Measurements from ENCODE around the gene COX7B2. TPM values are rescaled to one million over a fixed set of nuclear protein-coding genes. Genes with fewer than 3 reads are reported as not detected.

The COX7B2 gene
- total RNA-seq, result not detected

DNA sequence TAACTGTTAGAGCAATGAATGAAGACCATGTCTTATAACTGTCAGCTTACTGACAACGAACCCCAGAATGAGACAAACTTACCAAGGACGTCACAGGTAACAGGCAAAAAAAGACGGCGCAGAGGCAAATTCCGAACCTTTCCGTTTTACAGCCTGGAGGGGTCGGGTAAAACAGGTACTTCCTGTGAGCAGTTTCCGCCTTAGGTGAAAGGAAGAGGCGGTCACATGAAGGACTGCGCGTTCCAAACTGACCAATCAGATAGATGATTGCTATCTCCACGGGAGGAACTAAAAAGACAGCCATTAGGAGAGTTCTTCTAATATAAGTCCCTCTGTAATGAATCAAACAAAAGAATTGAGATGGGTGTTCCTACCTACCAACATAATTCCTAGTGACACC, at the start of gene COX7B2:
Gene COX7B2, minus strand, starts transcription at position 168 of the 400 bp plus-strand sequence. CDS start 174,053 bp downstream, outside the sequence.
- Histone ChIP-seq H3K4me1 (replicated peaks in 1 of 2) (no peaks in the 10 kb centered on the region), H3K27ac (no peak within 1 kb of the TSS), H3K4me3 (no peak within 1 kb of the TSS)
- no peak for ATAC-seq (replicated peaks in 6 of 8)
- 20 to 98% (median 80%) methylated on average over 1 to 12 of the region's 12 CpGs; no CpG with 5 or more reads in 1 of the 10 experiments for WGBS, 10 experiments
- in situ Hi-C loops (cut with MboI; ENCODE audit: low pct_unique_long_range_greater_than_20kb in 2 of 9, low sequenced_read_pairs in 9 of 9, unreplicated experiment in 9 of 9), result no loop called here

- 0 to 100% (median 66%) methylated on average over 1 to 4 of the region's 4 CpGs for WGBS, 10 experiments
- in situ Hi-C loops (cut with MboI; ENCODE audit: low pct_unique_long_range_greater_than_20kb in 2 of 9, low sequenced_read_pairs in 9 of 9, unreplicated experiment in 9 of 9), result no loop called here
- no peaks in the 10 kb centered on the region for H3K4me1 ChIP-seq (replicated peaks in 1 of 2)
- no peak for ATAC-seq (replicated peaks in 6 of 8)
- no peak overlapping the region for H3K27ac ChIP-seq
- H3K4me3 ChIP-seq, result no peak overlapping the region
Observed at GRCh38 chr4:46956451-46956850, 47.4 kb upstream of the COX7B2 start.

GRCh38 chr4:46955601-46956000, 46.6 kb upstream of the COX7B2 start:
- no peak for ATAC-seq (replicated peaks in 6 of 8)
- in situ Hi-C loops (cut with MboI; ENCODE audit: low pct_unique_long_range_greater_than_20kb in 2 of 9, low sequenced_read_pairs in 9 of 9, unreplicated experiment in 9 of 9), result no loop called here
- H3K4me3 ChIP-seq, result no peak overlapping the region
- no peak overlapping the region for H3K27ac ChIP-seq
- H3K4me1 ChIP-seq (replicated peaks in 1 of 2), result no peaks in the 10 kb centered on the region

- no peak for ATAC-seq (replicated peaks in 6 of 8)
- H3K4me3 ChIP-seq, result no peak overlapping the region
- H3K27ac ChIP-seq, result no peak overlapping the region
- in situ Hi-C loops (cut with MboI; ENCODE audit: low pct_unique_long_range_greater_than_20kb in 2 of 9, low sequenced_read_pairs in 9 of 9, unreplicated experiment in 9 of 9), result no loop called here
- no peaks in the 10 kb centered on the region for H3K4me1 ChIP-seq (replicated peaks in 1 of 2)
Observed at GRCh38 chr4:46954643-46955042, 45.6 kb upstream of the COX7B2 start.

GRCh38 chr4:46953564-46953963, 44.5 kb upstream of the COX7B2 start:
- WGBS, 10 experiments, result 6 to 100% (median 62%) methylated on average over 1 to 2 of the region's 2 CpGs; no CpG with 5 or more reads in 2 of the 10 experiments
- H3K4me3 ChIP-seq, result no peak overlapping the region
- H3K4me1 ChIP-seq (replicated peaks in 1 of 2), result no peaks in the 10 kb centered on the region
- ATAC-seq (replicated peaks in 6 of 8), result no peak
- in situ Hi-C loops (cut with MboI; ENCODE audit: low pct_unique_long_range_greater_than_20kb in 2 of 9, low sequenced_read_pairs in 9 of 9, unreplicated experiment in 9 of 9), result no loop called here
- no peak overlapping the region for H3K27ac ChIP-seq

DNA sequence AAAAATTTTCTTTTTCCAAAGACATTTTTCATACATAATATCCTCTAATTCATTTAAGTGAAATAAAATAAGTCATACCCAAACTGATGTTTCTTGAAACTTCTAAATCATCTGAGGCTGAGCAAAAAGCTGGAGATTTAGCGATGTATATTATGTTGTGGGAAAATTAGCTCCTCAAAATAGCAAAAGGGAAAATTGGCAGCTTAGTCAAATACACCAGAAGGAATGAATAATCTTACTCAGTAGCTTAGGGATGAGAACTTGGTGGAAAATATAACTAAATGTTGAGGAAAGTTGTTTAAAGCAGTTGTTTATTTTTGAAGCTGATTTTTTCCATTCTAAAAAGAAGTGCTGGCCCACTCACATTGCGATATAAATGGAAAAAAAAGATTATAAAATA, 43.4 kb upstream of the COX7B2 start:
- Histone ChIP-seq H3K4me1 (replicated peaks in 1 of 2) (no peaks in the 10 kb centered on the region), H3K27ac (no peak overlapping the region), H3K4me3 (no peak overlapping the region)
- WGBS, 10 experiments, result 5 to 100% (median 86%) methylated on average over 1 to 2 of the region's 2 CpGs
- no peak for ATAC-seq (replicated peaks in 6 of 8)
- in situ Hi-C loops (cut with MboI; ENCODE audit: low pct_unique_long_range_greater_than_20kb in 2 of 9, low sequenced_read_pairs in 9 of 9, unreplicated experiment in 9 of 9), result no loop called here

DNA sequence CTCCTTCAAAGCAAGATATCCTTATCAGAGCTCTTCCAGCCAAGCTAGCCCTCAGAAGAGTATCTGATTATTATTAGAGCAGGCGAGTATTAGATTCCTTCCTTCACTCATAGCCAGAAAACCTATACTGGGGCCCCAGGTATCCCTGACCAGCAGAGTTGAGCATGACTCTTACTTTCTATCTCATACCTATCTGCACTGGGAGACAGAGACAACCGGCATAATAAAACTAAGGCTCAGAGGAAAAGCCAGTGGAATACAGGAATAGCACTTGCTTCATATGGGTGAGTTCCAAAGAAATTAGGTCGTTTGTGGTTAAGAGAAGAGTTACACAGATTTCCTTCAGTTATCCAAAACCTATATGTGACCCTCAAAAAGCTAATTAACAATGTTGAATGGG, 41.8 kb upstream of the COX7B2 start:
- WGBS, 10 experiments, result 10 to 100% (median 56%) methylated on average over 1 to 3 of the region's 3 CpGs; no CpG with 5 or more reads in 3 of the 10 experiments
- Histone ChIP-seq H3K4me3 (no peak overlapping the region), H3K4me1 (replicated peaks in 1 of 2) (peaks cover 0 to 7% of the 10 kb centered on the region in 2 donors), H3K27ac (no peak overlapping the region)
- in situ Hi-C loops (cut with MboI; ENCODE audit: low pct_unique_long_range_greater_than_20kb in 2 of 9, low sequenced_read_pairs in 9 of 9, unreplicated experiment in 9 of 9), result no loop called here
- ATAC-seq (replicated peaks in 6 of 8), result no peak

GRCh38 chr4:46949822-46950221, 40.8 kb upstream of the COX7B2 start:
- no peak overlapping the region for H3K4me3 ChIP-seq
- in situ Hi-C loops (cut with MboI; ENCODE audit: low pct_unique_long_range_greater_than_20kb in 2 of 9, low sequenced_read_pairs in 9 of 9, unreplicated experiment in 9 of 9), result loop anchor here in 1 of 9 experiments (25.0 kb wide), 2 partner anchors 162 to 437 kb away; no protein-coding TSS in a partner anchor
- ATAC-seq (replicated peaks in 6 of 8), result no peak
- 0 to 100% (median 60%) methylated on average over 1 of the region's 1 CpG; no CpG with 5 or more reads in 4 of the 10 experiments for WGBS, 10 experiments
- H3K27ac ChIP-seq, result no peak overlapping the region
- peaks cover 0 to 7% of the 10 kb centered on the region in 2 donors for H3K4me1 ChIP-seq (replicated peaks in 1 of 2)

DNA sequence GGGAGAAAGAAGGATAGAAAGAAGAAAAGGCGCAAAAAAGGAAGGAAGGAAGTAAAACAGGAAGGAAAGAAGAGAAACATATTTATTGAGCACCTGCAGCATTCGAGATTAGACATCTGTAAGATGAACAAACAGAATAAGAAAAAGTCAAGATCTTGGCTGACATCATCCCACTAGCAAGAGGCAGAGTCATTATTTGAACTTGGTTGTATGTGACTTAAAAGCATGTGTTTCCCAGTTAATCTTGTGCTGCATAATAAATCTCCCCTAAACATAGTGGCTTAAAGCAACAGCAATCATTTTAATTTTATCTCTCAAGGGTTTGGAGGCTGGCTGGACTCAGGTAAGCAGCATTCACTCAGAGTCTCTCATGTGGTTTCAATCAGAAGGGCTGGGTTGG, 38.5 kb upstream of the COX7B2 start:
- WGBS, 10 experiments, result 0 to 100% (median 17%) methylated on average over 1 to 2 of the region's 2 CpGs; no CpG with 5 or more reads in 1 of the 10 experiments

GRCh38 chr4:46946919-46947536, 38.0 kb upstream of the COX7B2 start:
- Histone ChIP-seq H3K4me3 (no peak overlapping the region), H3K27ac (no peak overlapping the region), H3K4me1 (replicated peaks in 1 of 2) (peaks cover 0 to 7% of the 10 kb centered on the region in 2 donors)
- ATAC-seq (replicated peaks in 6 of 8), result peak in 6 of 8 experiments; percentile 39 to 87 (median 78)
- in situ Hi-C loops (cut with MboI; ENCODE audit: low pct_unique_long_range_greater_than_20kb in 2 of 9, low sequenced_read_pairs in 9 of 9, unreplicated experiment in 9 of 9), result loop anchor here in 1 of 9 experiments (25.0 kb wide), 2 partner anchors 165 to 440 kb away; no protein-coding TSS in a partner anchor
- 0 to 100% (median 62%) methylated on average over 2 to 6 of the region's 6 CpGs for WGBS, 10 experiments

More for the DNA sequence above, 38.5 kb upstream of the COX7B2 start:
- in situ Hi-C loops (cut with MboI; ENCODE audit: low pct_unique_long_range_greater_than_20kb in 2 of 9, low sequenced_read_pairs in 9 of 9, unreplicated experiment in 9 of 9), result loop anchor here in 1 of 9 experiments (25.0 kb wide), 2 partner anchors 165 to 440 kb away; no protein-coding TSS in a partner anchor
- Histone ChIP-seq H3K4me3 (no peak overlapping the region), H3K27ac (no peak overlapping the region), H3K4me1 (replicated peaks in 1 of 2) (peaks cover 0 to 7% of the 10 kb centered on the region in 2 donors)
- ATAC-seq (replicated peaks in 6 of 8), result peak in 4 of 8 experiments; percentile 17 to 60 (median 56)

GRCh38 chr4:46945062-46945461, 36.0 kb upstream of the COX7B2 start:
- in situ Hi-C loops (cut with MboI; ENCODE audit: low pct_unique_long_range_greater_than_20kb in 2 of 9, low sequenced_read_pairs in 9 of 9, unreplicated experiment in 9 of 9), result loop anchor here in 1 of 9 experiments (25.0 kb wide), 2 partner anchors 167 to 442 kb away; no protein-coding TSS in a partner anchor
- Histone ChIP-seq H3K4me3 (no peak overlapping the region), H3K4me1 (replicated peaks in 1 of 2) (peaks cover 0 to 7% of the 10 kb centered on the region in 2 donors), H3K27ac (no peak overlapping the region)
- no peak for ATAC-seq (replicated peaks in 6 of 8)

- no peak for ATAC-seq (replicated peaks in 6 of 8)
- Histone ChIP-seq H3K4me3 (no peak overlapping the region), H3K27ac (no peak overlapping the region), H3K4me1 (replicated peaks in 1 of 2) (peaks cover 0 to 7% of the 10 kb centered on the region in 2 donors)
- WGBS, 10 experiments, result 20 to 100% (median 100%) methylated on average over 1 of the region's 1 CpG; no CpG with 5 or more reads in 1 of the 10 experiments
- in situ Hi-C loops (cut with MboI; ENCODE audit: low pct_unique_long_range_greater_than_20kb in 2 of 9, low sequenced_read_pairs in 9 of 9, unreplicated experiment in 9 of 9), result loop anchor here in 1 of 9 experiments (25.0 kb wide), 2 partner anchors 168 to 443 kb away; no protein-coding TSS in a partner anchor
Observed at GRCh38 chr4:46944345-46944744, 35.3 kb upstream of the COX7B2 start.

GRCh38 chr4:46937493-46937892, 28.4 kb upstream of the COX7B2 start:
- Histone ChIP-seq H3K27ac (no peak overlapping the region), H3K4me3 (no peak overlapping the region), H3K4me1 (replicated peaks in 1 of 2) (no peaks in the 10 kb centered on the region)
- 0 to 57% (median 20%) methylated on average over 1 of the region's 1 CpG; no CpG with 5 or more reads in 3 of the 10 experiments for WGBS, 10 experiments
- in situ Hi-C loops (cut with MboI; ENCODE audit: low pct_unique_long_range_greater_than_20kb in 2 of 9, low sequenced_read_pairs in 9 of 9, unreplicated experiment in 9 of 9), result loop anchor here in 1 of 9 experiments (25.0 kb wide), 2 partner anchors 175 to 450 kb away; no protein-coding TSS in a partner anchor
- ATAC-seq (replicated peaks in 6 of 8), result no peak
